Measurements from ENCODE around the gene FGGY.
"Not testable (repeated sequence)": the region's sequence is repeated elsewhere in the genome, so short reads cannot be mapped to it uniquely, and the experiment has no call there.

The FGGY gene

GRCh38 chr1:59641836-59642235 lies 344.9 kb downstream of the FGGY start:
- Histone ChIP-seq H3K4me1 (ENCODE audit: control insufficient read depth, insufficient read depth, low read length) (peaks cover 3% of the 10 kb centered on the region), H3K36me3 (ENCODE audit: control insufficient read depth in 2 of 2, insufficient read depth in 2 of 2, low read length in 2 of 2) (no peaks in the 10 kb centered on the region), H3K27ac (ENCODE audit: low read length) (no peak overlapping the region), H3K27me3 (ENCODE audit: control insufficient read depth in 1 of 2, insufficient read depth in 2 of 2, low read length in 2 of 2) (no peaks in the 10 kb centered on the region), H3K9ac (ENCODE audit: low read length in 2 of 2) (no peak overlapping the region), H3K4me3 (ENCODE audit: low read length in 2 of 2) (no peak overlapping the region), H3K9me3 (ENCODE audit: control insufficient read depth in 2 of 2, low read length in 2 of 2) (no peaks in the 10 kb centered on the region)

DNA sequence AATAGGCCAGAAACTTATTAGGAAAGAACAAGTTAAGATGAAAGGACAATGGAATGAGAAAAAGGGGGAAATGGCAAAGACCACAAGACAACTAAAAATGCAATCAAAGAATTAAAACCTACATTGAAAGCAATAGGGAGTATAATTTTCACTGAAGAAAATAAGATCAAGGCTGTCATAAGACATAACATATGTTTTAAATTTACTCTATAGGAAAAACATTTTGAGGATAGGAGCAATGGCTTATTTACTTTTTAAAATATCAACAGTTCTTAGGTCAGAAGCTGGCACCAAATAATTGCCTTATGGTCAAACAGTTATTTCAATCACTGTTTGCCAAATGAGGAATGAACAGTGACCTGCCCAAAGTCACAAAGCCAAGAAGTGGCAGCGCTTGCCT lies 346.6 kb downstream of the FGGY start:
- H3K4me3 ChIP-seq (ENCODE audit: low read length in 2 of 2), result no peak overlapping the region
- H3K9ac ChIP-seq (ENCODE audit: low read length in 2 of 2), result no peak overlapping the region
- H3K4me1 ChIP-seq (ENCODE audit: control insufficient read depth, insufficient read depth, low read length), result peaks cover 3% of the 10 kb centered on the region
- no peak overlapping the region for H3K27ac ChIP-seq (ENCODE audit: low read length)
- H3K27me3 ChIP-seq (ENCODE audit: control insufficient read depth in 1 of 2, insufficient read depth in 2 of 2, low read length in 2 of 2), result no peaks in the 10 kb centered on the region
- no peaks in the 10 kb centered on the region for H3K9me3 ChIP-seq (ENCODE audit: control insufficient read depth in 2 of 2, low read length in 2 of 2)
- H3K36me3 ChIP-seq (ENCODE audit: control insufficient read depth in 2 of 2, insufficient read depth in 2 of 2, low read length in 2 of 2), result no peaks in the 10 kb centered on the region

DNA sequence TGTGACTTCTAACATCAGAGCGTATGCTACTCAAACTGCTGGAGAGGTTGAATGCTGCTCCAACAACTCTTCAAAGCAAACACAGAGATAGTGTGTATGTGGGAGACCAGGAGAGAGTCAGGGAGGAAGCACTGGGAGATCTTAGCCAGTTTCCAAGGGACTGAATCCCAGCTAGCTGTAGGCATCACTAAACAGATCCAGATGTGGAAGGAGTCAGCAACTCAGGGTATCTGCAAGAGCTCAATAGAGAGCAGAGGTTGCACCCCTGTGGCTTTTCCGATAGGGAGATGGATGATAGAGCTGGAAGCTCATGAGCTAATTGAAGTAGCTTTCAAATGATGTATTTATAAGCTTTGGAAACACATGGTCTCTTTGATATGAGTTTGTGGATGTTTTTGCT lies 349.0 kb downstream of the FGGY start:
- Histone ChIP-seq H3K4me3 (ENCODE audit: low read length in 2 of 2) (no peak overlapping the region), H3K36me3 (ENCODE audit: control insufficient read depth in 2 of 2, insufficient read depth in 2 of 2, low read length in 2 of 2) (no peaks in the 10 kb centered on the region), H3K9ac (ENCODE audit: low read length in 2 of 2) (no peak overlapping the region), H3K4me1 (ENCODE audit: control insufficient read depth, insufficient read depth, low read length) (peaks cover 3% of the 10 kb centered on the region), H3K9me3 (ENCODE audit: control insufficient read depth in 2 of 2, low read length in 2 of 2) (no peaks in the 10 kb centered on the region), H3K27me3 (ENCODE audit: control insufficient read depth in 1 of 2, insufficient read depth in 2 of 2, low read length in 2 of 2) (no peaks in the 10 kb centered on the region), H3K27ac (ENCODE audit: low read length) (peak overlapping the region; percentile 31)

DNA sequence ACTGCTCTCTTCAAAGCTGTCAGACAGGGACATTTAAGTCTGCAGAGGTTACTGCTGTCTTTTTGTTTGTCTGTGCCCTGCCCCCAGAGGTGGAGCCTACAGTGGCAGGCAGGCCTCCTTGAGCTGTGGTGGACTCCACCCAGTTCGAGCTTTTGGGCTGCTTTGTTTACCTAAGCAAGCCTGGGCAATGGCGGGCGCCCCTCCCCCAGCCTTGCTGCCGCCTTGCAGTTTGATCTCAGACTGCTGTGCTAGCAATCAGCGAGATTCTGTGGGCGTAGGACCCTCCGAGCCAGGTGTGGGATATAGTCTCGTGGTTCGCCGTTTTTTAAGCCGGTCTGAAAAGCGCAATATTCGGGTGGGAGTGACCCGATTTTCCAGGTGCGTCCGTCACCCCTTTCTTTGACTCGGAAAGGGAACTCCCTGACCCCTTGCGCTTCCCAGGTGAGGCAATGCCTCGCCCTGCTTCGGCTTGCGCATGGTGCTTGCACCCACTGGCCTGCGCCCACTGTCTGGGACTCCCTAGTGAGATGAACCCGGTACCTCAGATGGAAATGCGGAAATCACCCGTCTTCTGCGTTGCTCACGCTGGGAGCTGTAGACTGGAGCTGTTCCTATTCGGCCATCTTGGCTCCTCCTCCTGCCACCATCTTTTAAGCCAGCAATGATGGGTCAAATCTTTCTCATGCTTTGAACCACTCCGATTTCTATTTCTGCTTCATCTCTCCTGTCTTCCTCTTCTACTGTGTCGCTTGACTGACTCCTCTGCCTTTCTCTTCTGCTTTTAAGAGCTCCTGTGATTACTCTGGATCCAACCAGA lies 356.5 kb downstream of the FGGY start:
- H3K9ac ChIP-seq (ENCODE audit: low read length in 2 of 2); H3K27me3 ChIP-seq (ENCODE audit: control insufficient read depth in 1 of 2, insufficient read depth in 2 of 2, low read length in 2 of 2); H3K27ac ChIP-seq (ENCODE audit: low read length); H3K4me1 ChIP-seq (ENCODE audit: control insufficient read depth, insufficient read depth, low read length); H3K36me3 ChIP-seq (ENCODE audit: control insufficient read depth in 2 of 2, insufficient read depth in 2 of 2, low read length in 2 of 2); H3K4me3 ChIP-seq (ENCODE audit: low read length in 2 of 2); H3K9me3 ChIP-seq (ENCODE audit: control insufficient read depth in 2 of 2, low read length in 2 of 2): not testable (repeated sequence)

DNA sequence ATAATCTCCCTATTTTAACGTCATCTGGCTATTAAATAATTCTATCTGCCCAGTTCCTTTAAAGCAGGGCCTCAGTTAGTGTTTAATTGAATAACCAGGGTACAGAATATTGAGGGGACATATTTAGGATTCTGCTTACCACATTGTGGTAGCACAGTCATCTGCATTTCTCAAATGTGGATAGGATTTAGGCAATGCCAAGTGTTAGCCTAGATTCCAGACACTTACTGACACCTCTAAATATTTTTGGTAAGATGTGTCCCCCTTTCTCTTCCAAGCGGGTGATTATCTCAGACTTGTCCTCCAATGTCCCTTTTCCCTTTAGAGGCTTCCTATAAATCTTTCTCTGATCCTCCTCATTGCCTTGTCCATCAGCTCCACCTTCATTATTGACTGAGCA lies 357.1 kb downstream of the FGGY start:
- Histone ChIP-seq H3K27ac (ENCODE audit: low read length) (no peak overlapping the region), H3K9ac (ENCODE audit: low read length in 2 of 2) (no peak overlapping the region), H3K4me1 (ENCODE audit: control insufficient read depth, insufficient read depth, low read length) (no peaks in the 10 kb centered on the region), H3K4me3 (ENCODE audit: low read length in 2 of 2) (no peak overlapping the region), H3K9me3 (ENCODE audit: control insufficient read depth in 2 of 2, low read length in 2 of 2) (no peaks in the 10 kb centered on the region), H3K36me3 (ENCODE audit: control insufficient read depth in 2 of 2, insufficient read depth in 2 of 2, low read length in 2 of 2) (no peaks in the 10 kb centered on the region), H3K27me3 (ENCODE audit: control insufficient read depth in 1 of 2, insufficient read depth in 2 of 2, low read length in 2 of 2) (no peaks in the 10 kb centered on the region)

DNA sequence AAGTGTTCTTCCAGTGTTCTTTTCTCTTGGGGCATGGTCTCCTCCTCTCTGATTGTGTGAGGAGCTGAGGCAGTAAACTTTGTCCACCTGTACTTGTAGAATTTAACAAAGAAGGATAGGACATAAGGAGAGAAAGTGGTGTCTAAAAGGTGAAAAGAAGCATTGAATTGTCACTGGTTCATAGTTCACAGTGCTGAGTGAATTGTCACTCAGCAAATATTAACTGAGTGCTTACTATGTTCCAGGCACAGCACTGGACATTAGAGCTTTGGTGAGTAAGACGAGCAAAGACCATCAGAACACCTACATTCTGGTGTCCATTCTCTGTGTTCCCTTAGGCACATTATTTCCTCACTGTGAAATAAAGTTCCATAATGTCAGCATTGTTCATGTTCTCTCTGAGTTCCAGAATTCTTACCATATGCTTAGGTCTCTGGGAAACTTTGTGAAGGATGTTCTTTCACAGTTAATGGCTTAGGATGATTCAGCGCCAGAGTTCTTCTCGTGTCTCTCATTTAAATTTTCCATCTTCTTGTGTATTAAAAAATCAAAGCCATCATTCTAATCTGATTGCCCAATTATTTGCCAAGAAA lies 361.1 kb downstream of the FGGY start:
- Histone ChIP-seq H3K27ac (ENCODE audit: low read length) (no peak overlapping the region), H3K9ac (ENCODE audit: low read length in 2 of 2) (no peak overlapping the region), H3K27me3 (ENCODE audit: control insufficient read depth in 1 of 2, insufficient read depth in 2 of 2, low read length in 2 of 2) (no peaks in the 10 kb centered on the region), H3K36me3 (ENCODE audit: control insufficient read depth in 2 of 2, insufficient read depth in 2 of 2, low read length in 2 of 2) (no peaks in the 10 kb centered on the region), H3K4me3 (ENCODE audit: low read length in 2 of 2) (no peak overlapping the region), H3K9me3 (ENCODE audit: control insufficient read depth in 2 of 2, low read length in 2 of 2) (no peaks in the 10 kb centered on the region), H3K4me1 (ENCODE audit: control insufficient read depth, insufficient read depth, low read length) (no peaks in the 10 kb centered on the region)

- Histone ChIP-seq H3K4me3 (ENCODE audit: low read length in 2 of 2) (no peak overlapping the region), H3K4me1 (ENCODE audit: control insufficient read depth, insufficient read depth, low read length) (no peaks in the 10 kb centered on the region), H3K27ac (ENCODE audit: low read length) (no peak overlapping the region), H3K9me3 (ENCODE audit: control insufficient read depth in 2 of 2, low read length in 2 of 2) (no peaks in the 10 kb centered on the region), H3K36me3 (ENCODE audit: control insufficient read depth in 2 of 2, insufficient read depth in 2 of 2, low read length in 2 of 2) (no peaks in the 10 kb centered on the region), H3K9ac (ENCODE audit: low read length in 2 of 2) (no peak overlapping the region), H3K27me3 (ENCODE audit: control insufficient read depth in 1 of 2, insufficient read depth in 2 of 2, low read length in 2 of 2) (no peaks in the 10 kb centered on the region)
Observed at GRCh38 chr1:59664166-59664565, 367.3 kb downstream of the FGGY start.

DNA sequence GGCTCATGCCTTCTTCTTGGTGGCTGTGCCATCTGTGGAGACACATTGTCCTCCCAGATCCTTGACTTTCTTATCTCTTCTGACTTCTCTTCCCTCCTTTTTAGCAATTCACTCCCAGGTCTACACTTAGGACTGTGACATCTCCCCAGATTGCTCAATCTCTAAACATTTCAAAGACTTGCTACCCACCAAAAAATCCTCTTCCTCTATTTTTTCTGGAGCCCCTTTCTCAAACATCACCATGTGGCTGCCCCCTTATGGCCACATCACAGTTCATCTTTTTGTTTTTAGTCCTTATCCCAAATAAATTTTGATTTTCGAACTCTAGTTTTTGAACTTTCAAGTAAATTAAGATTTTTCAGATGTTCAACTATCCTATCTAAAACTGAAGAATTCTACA lies 369.2 kb downstream of the FGGY start:
- Histone ChIP-seq H3K27me3 (ENCODE audit: control insufficient read depth in 1 of 2, insufficient read depth in 2 of 2, low read length in 2 of 2) (no peaks in the 10 kb centered on the region), H3K9me3 (ENCODE audit: control insufficient read depth in 2 of 2, low read length in 2 of 2) (no peaks in the 10 kb centered on the region), H3K36me3 (ENCODE audit: control insufficient read depth in 2 of 2, insufficient read depth in 2 of 2, low read length in 2 of 2) (no peaks in the 10 kb centered on the region), H3K4me1 (ENCODE audit: control insufficient read depth, insufficient read depth, low read length) (no peaks in the 10 kb centered on the region), H3K4me3 (ENCODE audit: low read length in 2 of 2) (no peak overlapping the region), H3K9ac (ENCODE audit: low read length in 2 of 2) (no peak overlapping the region), H3K27ac (ENCODE audit: low read length) (no peak overlapping the region)

GRCh38 chr1:59667020-59667419 lies 370.1 kb downstream of the FGGY start:
- no peaks in the 10 kb centered on the region for H3K9me3 ChIP-seq (ENCODE audit: control insufficient read depth in 2 of 2, low read length in 2 of 2)
- H3K4me1 ChIP-seq (ENCODE audit: control insufficient read depth, insufficient read depth, low read length), result no peaks in the 10 kb centered on the region
- no peak overlapping the region for H3K4me3 ChIP-seq (ENCODE audit: low read length in 2 of 2)
- H3K9ac ChIP-seq (ENCODE audit: low read length in 2 of 2), result no peak overlapping the region
- no peaks in the 10 kb centered on the region for H3K36me3 ChIP-seq (ENCODE audit: control insufficient read depth in 2 of 2, insufficient read depth in 2 of 2, low read length in 2 of 2)
- no peaks in the 10 kb centered on the region for H3K27me3 ChIP-seq (ENCODE audit: control insufficient read depth in 1 of 2, insufficient read depth in 2 of 2, low read length in 2 of 2)
- no peak overlapping the region for H3K27ac ChIP-seq (ENCODE audit: low read length)

DNA sequence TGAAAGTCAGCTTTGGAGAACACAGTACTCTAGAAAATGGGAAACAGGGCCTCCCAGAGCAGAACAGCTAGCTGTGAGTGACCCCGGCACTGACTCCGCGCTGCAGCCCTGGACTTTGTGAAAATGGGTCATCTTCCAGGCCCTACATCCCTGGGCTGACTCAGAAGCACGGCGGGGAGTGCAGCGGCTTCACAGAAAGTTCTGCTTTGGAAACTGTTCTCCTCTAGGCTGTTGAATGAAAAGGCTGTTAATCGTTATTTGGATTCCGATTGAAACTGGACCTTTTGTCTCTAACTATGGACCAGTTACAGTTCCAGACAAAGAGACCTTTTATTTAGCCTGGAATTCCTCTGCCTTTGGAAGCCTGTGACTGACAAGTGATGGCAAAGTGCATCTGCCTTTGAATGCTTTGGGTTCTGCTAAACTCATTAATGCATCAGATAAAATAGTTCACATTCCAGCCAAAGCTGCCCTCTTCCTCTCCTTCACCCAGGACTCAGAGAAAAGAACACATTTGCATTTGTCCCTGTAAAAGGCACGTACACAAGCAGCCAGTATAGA lies 372.9 kb downstream of the FGGY start:
- Histone ChIP-seq H3K4me1 (ENCODE audit: control insufficient read depth, insufficient read depth, low read length) (peaks cover 11% of the 10 kb centered on the region), H3K27ac (ENCODE audit: low read length) (no peak overlapping the region)

GRCh38 chr1:59670662-59671061 lies 373.8 kb downstream of the FGGY start:
- no peaks in the 10 kb centered on the region for H3K9me3 ChIP-seq (ENCODE audit: control insufficient read depth in 2 of 2, low read length in 2 of 2)
- H3K27me3 ChIP-seq (ENCODE audit: control insufficient read depth in 1 of 2, insufficient read depth in 2 of 2, low read length in 2 of 2), result no peaks in the 10 kb centered on the region
- no peak overlapping the region for H3K9ac ChIP-seq (ENCODE audit: low read length in 2 of 2)
- H3K27ac ChIP-seq (ENCODE audit: low read length), result no peak overlapping the region
- no peak overlapping the region for H3K4me3 ChIP-seq (ENCODE audit: low read length in 2 of 2)
- H3K36me3 ChIP-seq (ENCODE audit: control insufficient read depth in 2 of 2, insufficient read depth in 2 of 2, low read length in 2 of 2), result no peaks in the 10 kb centered on the region
- peaks cover 12% of the 10 kb centered on the region for H3K4me1 ChIP-seq (ENCODE audit: control insufficient read depth, insufficient read depth, low read length)

More for the DNA sequence above, 372.9 kb downstream of the FGGY start:
- Histone ChIP-seq H3K9ac (ENCODE audit: low read length in 2 of 2) (no peak overlapping the region), H3K9me3 (ENCODE audit: control insufficient read depth in 2 of 2, low read length in 2 of 2) (no peaks in the 10 kb centered on the region), H3K27me3 (ENCODE audit: control insufficient read depth in 1 of 2, insufficient read depth in 2 of 2, low read length in 2 of 2) (no peaks in the 10 kb centered on the region), H3K4me3 (ENCODE audit: low read length in 2 of 2) (no peak overlapping the region), H3K36me3 (ENCODE audit: control insufficient read depth in 2 of 2, insufficient read depth in 2 of 2, low read length in 2 of 2) (no peaks in the 10 kb centered on the region)
